GM18511 (cell line): ENCODE results near the gene AHR.

Experiments
- ATAC-seq: cut with Tn5 transposase; IDR thresholded peaks from one replicate; pipeline ENCODE4 v1.9.1; 2021; ENCODE audit warnings: mild to moderate bottlenecking, moderate library complexity; ENCODE audit not compliant: unreplicated experiment

The AHR gene

DNA sequence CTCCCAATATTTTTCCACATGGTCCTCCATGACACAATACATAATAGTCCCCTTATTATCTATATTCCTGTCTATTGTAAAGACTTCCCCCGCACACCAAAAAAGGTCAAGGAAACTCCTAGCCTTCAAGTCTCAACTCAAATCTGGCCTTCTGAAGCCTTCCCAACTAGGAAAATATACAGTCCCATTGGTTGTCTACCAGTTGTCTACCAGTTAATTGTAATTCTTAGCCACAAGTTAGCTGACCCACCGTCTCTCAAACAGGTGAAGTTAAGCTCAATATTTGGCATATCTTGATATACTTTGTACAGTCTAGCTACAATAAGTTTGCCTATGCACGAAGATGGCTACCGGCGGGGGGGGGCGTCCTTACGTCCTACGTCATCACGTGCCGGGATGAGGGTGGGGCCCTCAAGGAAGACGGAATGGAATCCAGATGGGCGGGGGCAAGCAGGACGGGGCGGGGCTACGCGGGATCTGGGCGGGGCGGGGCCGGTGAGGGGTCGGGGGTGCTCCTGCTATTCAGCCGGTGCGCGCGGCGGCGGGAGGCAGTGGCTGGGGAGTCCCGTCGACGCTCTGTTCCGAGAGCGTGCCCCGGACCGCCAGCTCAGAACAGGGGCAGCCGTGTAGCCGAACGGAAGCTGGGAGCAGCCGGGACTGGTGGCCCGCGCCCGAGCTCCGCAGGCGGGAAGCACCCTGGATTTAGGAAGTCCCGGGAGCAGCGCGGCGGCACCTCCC is at the start of gene AHR:
Gene AHR, plus strand, starts transcription at position 551 of the 738 bp plus-strand sequence. CDS start 613 bp downstream, outside the sequence.
- ATAC-seq, result peak; percentile 58

DNA sequence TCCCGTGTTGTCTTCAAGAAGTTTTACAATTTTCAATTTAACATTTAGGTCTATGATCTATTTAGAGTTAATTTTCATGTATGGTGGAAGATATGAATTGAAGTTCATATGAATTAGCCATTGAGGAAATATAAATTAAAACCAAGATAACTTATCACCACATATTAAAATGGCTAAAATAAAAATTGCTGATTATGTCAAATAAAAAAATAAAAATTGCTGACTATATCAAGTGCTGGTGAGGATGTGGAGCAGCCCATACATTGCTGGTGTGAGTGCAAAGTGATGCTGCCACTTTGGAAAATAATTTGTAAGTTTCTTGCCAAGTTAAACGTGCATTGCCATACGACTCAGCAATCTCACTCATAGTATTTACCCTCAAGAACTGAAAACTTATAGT is 44.6 kb upstream of the AHR start:
- ATAC-seq, result no peak

DNA sequence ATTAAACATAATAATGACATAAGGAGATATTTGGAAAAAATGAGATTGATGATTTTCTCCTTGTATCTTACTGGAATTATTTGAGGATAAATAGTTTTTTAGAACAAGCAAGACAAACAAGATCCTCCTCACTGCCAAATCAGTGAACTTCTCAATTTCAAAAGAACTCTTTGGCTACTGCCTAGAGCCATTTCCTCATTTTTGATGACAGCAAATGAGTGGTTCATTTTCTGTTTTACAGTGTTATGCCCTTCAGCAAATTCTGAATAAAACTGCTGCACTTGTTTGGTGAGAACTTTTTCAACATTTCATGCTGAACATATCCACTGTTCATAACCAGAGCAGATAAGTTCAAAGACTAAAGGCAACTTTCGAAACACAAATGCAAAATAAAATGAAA is 42.5 kb upstream of the AHR start:
- ATAC-seq, result no peak

DNA sequence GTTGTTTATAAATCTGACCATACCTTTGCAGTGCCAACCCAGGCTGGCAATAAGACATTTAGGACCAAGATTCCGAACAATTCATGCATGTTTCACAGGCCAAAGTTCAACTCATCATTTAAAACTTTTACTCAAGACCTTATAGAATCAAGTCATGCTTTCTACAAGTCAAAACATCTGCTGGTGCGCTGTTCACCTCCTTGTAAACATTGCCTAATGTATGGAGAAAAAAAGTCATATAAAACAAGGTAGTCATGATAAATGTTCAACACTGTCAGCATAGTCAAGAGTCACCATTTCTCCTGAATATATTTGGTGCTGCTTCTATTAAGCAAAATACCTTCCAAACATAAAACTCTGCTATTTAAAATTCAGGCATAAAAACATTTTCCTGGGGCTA is 42.1 kb upstream of the AHR start:
- no peak for ATAC-seq

DNA sequence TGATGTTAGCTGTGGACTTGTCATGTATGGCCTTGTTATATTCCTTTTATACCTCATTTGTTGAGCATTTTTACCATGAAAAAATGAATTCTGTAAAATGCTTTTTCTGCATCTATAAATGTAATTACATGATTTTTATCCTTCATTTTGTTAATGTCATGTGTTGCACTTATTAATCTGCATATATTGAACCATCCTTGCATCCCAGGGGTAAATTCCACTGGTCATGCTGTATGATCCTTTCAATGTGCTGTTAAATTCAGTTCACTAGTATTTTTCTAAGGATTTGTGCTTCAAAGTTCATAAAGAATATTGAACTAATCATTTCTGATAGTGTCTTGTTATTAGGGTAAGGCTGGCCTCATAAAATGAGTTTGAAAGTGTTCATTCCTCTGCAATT is 31.9 kb upstream of the AHR start:
- ATAC-seq, result no peak

DNA sequence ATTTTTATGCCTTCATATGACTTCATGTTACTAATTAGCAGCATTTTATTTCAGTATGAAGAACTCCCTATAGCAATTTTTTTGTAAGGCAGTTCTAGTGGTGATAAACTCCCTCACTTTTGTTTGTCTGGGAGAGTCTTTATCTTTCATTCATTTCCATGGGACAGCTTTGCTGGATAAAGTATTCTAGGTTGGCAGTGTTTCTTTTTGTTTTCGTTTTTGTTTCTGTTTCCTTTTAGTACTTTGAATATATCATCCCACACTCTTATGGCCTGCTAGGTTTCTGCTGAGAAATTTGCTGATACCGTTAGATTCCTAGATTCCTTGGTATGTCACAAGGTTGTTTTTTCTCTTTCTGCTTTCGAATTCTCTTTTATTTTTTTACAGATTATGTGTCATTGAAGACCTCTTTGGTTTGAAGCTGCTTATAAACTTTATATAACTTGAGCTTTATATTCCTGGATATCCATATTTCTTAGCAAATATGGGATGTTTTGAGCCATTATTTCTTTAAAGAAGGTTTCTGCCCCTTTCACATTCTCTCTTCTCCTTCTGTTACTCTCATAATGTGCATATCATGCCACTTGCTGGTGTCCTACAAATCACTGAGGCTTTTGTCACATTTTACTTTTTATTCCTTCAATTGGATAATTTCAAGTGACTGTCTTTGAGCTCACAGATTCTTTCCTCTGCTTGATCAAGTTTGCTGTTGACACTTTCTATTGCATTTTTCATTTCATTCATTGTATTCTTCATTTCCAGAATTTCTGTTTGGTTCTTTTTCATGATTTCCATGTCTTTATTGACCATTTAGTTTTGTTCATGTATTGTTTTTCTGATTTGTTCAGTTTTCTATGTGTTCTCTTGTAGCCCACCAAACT is 28.9 kb upstream of the AHR start:
- ATAC-seq, result no peak

DNA sequence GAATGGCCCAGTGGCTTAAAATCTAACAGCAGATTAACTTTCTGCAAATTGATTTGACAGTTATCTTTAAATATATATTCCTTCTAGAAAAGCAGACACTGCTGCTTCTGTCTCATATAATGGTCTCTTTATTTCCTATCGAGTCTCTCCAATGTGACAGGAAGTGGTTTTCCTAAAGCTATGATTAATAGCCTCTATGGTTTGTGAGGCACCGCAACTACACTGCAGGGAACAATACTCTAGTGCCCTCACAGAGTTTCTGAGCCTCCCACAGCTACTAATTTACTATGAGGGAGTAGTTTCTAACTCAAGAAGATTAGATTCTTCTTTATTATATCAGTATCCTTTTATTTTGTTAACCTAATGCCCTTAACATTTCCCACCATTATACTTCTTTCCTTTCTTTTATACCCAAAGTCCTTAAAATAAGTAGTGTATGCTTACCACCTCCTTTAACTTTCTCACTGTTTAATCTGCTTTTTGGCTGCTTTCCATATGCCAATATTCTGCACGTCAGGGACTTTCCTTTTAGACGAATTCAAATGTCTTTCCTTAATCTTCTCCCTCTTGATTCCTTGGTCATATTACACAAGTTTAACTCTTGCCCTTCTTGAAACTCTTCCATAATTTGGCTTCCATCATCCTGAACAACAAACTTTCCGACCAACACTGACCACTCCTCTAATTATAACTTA is 23.8 kb upstream of the AHR start:
- no peak for ATAC-seq

DNA sequence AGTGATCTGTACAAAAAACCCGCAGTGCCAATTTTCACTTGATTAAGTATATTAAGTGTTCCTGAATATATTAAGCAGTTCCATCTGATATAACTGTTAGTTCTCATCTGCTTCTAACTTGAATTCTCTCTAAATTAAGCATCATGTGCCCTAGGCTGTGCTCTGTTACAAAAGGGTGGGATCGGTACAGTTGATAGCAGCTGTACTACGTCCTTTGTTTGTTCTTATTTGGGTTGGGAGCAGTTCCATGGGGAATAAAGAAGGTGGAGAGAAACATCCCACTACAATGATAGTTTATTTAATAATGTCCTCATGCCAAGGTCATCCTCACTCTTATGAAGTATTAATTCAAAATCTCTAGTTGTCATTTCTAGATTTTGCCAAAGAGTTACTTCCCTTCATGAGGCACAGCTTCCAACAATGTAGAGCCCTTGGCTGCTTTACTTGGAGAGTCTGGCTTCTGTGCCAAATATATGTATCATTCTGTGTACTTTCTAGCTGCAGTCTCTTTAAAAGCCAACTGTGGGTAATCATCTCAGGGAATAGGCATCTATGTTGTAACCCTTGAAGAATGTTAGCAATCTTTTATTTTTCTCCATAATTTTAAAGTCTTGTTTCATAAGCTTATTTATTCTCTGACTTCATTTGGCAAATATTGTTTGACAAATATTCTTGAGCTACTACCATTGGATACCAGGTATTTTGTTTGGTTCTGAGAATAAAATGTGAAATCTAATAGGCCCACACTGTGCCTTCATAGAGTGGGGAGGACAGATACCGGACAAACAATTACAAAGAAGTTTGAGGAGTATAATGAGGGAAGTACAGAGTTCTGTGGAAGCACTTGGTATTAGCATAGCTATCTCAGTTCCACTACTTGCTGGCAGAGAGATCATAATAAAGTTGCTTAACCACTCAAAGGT is 22.4 kb upstream of the AHR start:
- no peak for ATAC-seq

DNA sequence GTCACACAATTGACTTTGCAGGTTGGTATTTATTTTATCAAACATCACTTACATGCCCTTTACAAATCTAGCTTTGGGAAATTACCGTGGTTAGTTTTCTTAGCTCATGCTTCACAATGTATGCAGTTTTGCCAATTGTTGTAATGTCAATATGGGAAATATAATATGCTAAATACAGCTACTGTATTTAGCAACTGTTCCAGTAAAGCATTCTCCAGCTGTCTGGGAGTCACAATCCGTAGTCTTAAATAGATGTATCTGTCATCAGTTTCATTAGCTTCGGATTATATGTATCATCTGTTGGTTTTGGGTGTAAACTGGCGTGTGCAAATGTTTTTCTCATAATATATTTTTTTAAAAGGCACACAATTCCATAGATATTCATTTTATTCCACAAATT is 19.4 kb upstream of the AHR start:
- no peak for ATAC-seq

DNA sequence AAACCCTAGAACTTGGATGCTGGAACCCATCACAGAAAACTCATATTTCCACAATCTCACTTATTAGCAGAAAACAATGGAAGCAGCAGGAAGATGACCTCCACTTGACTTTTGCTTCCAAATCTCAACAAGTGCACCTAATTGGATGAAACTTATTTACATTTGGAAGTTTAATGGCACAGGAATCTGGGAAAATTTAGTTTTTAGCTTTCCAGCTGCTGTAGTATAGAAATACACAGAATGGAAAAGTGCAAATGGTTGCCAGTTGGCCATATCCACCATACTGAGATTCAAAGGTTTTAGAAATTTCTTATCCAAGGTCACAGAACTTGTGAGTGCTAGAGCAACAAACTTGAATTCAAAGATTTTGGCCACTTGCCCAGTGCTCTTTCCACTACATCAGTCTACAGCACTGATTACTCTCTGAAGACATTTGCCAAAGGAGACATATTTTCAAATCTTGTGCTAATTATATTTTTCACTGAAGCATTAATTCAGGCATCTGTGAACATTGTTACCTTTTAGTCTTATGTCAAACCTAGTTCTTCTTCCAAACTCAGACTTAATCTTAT is 9.3 kb upstream of the AHR start:
- no peak for ATAC-seq

DNA sequence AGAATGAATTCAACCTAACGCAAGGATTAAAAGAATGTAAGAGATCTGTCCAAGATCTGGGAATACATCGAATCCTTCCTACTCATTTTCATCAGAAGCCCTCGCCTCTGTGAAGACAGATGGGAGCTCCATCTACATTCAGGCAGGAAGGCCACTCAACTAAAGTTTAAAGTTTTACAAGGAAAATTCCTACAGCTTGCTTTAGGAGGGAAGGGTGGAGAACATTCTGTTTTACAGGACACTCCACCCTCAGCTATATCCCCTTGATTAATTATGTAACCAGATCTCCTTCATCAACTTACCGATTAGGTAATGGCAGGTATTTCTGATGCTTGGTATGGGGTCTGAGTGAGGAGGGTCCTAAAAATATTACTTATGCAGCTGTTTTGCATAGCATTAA is 5.6 kb upstream of the AHR start:
- ATAC-seq, result no peak

DNA sequence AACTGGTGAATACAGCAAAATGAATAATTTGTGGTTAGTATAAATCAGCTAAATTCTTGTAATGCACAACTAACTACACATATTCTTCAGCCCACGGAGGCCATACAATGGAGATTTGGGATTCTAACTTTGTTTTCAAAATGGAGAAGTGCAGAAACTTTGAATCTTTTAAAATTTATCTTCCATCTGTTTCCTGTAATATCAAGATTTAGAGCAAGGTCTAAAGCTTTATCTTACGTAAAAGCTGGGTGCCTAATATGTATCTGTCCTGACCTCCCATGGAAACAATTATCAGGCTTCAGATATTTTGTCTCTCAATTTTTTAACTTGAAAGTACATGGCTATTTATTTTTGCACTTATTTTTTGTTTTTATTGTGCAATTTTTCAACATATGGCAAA is 5.0 kb upstream of the AHR start:
- no peak for ATAC-seq

DNA sequence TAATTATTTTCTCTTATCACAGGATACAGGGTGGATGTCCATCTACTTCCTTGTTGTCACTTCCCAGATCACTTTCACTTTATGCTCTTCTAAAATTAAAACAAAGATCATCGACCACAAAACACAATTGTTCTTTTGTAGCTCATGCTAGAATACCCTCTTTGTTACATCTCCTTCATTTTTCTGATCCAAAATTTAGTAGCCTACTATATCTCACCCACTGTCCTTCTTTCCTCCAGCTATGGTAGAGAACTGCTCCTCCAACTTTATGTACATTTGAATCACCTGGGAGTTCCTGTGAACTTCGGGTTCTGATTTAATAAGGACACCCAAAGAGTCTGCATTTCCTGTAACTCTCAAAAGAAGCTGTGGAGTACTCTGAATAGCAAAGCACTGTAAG is 1.2 kb upstream of the AHR start:
- no peak for ATAC-seq

DNA sequence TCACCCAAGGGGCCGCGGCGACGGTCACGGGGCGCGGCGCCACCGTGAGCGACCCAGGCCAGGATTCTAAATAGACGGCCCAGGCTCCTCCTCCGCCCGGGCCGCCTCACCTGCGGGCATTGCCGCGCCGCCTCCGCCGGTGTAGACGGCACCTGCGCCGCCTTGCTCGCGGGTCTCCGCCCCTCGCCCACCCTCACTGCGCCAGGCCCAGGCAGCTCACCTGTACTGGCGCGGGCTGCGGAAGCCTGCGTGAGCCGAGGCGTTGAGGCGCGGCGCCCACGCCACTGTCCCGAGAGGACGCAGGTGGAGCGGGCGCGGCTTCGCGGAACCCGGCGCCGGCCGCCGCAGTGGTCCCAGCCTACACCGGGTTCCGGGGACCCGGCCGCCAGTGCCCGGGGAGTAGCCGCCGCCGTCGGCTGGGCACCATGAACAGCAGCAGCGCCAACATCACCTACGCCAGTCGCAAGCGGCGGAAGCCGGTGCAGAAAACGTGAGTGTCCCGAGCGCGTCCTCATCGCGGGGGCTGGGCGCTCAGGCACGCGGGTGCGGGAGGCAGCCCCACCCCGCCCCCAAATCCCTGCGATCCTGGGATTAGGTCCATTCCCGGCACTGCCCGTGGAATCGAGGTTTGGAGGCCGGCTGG is 509 bp downstream of the AHR start:
- ATAC-seq, result peak; percentile 43

DNA sequence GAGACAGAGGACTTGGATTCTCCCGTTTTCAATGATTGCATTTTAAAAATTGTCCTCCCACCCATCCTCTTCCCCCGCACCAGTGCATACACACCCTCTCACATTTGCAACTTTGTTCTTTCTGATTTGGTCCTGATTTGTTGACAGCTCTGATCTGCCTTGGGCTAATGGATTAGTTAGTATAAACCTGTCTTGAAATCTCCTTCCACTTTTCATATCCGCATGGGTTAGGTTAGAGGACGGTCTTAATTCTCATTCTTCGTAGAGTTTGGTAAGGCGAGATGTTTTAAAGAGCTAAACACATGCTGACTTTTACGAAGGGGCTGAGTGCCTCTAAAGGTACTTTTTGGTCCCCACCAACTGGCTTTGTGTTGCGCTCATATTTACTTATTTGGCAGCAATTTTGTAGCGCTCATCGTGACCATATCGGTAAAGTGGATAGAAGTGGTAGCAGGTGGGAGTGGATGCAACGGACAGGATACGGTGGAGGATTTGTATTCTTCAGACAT is 1.1 kb downstream of the AHR start:
- ATAC-seq, result peak; percentile 9

DNA sequence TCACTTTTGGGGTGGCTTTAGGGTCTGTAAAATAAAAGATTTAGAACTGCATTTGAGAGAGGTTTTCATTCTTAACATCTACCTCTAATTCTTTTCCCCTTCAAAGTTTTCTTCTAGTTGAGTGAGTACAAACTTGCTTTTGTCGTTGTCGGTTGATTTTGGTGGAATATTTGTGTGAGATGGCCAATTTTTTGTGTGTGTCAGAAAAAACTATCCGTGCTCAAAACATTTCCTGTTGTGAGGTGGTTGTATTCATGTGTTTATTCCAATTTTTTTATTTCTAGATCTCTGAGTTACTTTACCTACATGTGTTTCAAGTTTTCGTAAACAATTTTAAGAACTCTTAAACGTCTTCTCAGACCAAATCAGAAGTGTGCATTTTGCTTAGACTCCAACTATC is 1.6 kb downstream of the AHR start:
- ATAC-seq, result no peak

DNA sequence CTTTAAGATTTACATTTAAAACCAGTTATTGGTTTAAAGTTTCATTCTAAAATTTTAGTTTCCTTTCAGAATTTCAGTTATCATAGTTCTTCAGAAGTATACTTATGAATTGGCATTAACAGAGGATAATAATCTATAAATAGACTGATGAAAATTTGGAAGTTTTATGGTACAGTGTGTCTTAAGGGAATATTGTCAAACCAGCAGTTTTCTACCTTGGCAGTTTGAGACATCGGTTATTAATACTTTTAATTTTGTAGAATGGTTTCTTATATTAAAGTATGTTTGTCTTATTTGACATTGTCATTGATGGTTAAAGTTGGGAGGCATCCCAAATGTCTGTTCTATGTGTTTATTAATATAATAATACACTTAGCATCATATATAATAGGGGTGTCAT is 2.0 kb downstream of the AHR start:
- ATAC-seq, result no peak

DNA sequence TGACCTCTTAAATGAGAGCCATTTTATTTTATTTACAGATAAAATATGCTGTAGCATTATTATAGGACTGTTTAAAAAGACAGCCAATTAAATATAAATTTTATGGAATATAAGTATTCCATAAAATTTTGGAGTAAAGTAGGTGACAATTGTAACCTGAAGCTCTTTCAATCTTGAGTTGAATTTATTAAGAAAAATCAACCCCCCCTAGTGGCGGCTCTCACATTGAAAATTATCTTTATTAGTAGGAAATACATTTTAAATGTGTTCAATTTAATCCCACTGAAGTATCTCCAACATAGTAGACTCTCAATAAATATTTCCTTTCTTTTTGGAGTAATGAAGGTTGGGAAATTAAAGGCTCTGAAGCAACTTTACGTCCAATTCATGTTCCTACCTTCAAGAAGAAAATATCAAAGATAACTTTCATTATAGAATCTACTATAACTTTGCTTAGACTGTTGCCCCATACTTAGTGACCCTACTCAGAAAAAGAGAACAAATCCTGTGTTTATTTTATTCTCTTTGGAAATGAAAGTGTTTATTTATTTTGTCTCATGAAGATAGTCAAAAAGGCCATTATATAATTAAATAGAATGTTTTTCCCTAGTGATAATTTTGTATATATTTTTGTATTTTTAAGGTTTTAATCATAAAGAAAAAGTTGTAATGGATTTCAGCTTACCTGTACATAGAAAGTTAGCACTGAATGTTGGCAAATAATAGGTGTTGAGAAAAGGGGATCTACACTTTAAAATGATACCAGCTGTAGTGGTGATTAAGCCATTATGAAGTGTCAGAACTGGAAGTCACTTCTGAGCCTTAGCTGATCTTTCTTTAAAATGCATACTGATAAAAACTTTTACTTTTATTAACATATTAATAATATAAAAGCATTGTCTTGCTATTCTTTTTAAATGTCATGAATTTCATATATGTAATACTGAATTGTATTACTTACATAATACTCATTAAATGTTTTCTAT is 3.3 kb downstream of the AHR start:
- ATAC-seq, result no peak
